Kasumi-1 (cell line): ENCODE data around the gene NHSL1.

ENCODE experiments used
- DNase-seq, 2 experiments: peaks; one replicate each; lab custom pipeline; 2025; lab: John Stamatoyannopoulos, UW

The NHSL1 gene, protein sequence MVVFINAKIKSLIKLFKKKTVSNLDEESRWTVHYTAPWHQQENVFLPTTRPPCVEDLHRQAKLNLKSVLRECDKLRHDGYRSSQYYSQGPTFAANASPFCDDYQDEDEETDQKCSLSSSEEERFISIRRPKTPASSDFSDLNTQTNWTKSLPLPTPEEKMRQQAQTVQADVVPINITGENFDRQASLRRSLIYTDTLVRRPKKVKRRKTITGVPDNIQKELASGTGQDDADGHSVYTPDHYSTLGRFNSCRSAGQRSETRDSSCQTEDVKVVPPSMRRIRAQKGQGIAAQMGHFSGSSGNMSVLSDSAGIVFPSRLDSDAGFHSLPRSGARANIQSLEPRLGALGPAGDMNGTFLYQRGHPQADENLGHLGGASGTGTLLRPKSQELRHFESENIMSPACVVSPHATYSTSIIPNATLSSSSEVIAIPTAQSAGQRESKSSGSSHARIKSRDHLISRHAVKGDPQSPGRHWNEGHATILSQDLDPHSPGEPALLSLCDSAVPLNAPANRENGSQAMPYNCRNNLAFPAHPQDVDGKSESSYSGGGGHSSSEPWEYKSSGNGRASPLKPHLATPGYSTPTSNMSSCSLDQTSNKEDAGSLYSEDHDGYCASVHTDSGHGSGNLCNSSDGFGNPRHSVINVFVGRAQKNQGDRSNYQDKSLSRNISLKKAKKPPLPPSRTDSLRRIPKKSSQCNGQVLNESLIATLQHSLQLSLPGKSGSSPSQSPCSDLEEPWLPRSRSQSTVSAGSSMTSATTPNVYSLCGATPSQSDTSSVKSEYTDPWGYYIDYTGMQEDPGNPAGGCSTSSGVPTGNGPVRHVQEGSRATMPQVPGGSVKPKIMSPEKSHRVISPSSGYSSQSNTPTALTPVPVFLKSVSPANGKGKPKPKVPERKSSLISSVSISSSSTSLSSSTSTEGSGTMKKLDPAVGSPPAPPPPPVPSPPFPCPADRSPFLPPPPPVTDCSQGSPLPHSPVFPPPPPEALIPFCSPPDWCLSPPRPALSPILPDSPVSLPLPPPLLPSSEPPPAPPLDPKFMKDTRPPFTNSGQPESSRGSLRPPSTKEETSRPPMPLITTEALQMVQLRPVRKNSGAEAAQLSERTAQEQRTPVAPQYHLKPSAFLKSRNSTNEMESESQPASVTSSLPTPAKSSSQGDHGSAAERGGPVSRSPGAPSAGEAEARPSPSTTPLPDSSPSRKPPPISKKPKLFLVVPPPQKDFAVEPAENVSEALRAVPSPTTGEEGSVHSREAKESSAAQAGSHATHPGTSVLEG (N-terminal part only)

DNA sequence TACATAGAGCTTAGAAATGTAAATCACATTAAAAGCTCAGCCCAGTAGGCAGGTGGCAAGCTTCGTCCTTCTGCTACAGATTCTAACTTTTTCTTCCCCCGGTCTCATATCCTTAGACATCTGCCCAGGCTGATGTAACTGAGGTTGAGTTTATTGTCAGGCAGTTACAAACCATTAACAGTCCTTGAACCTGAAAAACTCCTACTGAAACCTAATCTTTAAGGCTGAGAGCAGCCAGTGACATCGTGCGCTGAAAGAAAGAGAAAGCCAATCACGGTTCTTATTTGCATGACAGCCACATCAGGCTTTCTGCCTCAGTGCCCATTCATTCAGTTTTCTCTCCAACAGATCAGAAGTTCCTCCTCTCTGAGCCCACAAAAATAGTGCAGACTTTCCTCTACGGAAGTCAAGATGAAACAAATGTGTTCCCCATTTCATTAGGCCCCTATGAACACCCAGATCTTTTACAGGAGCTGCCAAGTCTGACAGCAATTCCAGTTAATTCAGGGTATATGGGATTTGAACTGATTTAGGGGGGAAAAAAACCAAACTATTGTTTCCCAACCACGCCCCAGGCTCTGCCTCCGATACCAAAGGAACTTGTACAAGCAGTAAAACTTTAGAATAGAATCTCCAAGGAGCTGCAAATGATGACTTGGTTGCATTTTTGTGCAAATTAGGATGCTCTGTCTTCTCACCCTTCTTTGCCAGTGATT, at the start of gene NHSL1:
Gene NHSL1, minus strand, starts transcription at position 192 of the 716 bp plus-strand sequence. CDS start 204 bp downstream, outside the sequence.
- DNase-seq: peak; percentile 87 to 89

DNA sequence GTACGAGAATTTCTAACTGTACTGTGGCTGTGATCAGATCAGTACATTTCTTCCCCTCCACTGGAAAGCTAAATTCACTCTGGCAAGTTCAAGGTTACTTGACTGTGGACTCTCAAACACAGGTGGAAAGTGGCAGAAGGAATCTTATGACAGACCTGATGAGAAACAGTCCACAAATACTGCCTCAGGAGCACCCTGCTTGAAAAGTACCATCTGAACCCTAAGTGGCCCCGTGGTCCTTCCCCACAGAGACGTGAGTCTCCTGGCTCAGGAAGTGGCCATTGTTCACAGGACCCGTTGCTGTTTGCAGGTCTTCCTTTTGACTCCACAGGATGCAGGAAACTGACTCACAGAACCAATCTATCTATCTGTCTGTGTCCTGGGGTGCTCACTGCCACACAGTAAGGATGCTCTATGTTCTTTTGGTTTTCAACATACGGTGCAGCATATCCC, 47.5 kb upstream of the NHSL1 start:
- DNase-seq: peak in 1 of 2 experiments; percentile 15

DNA sequence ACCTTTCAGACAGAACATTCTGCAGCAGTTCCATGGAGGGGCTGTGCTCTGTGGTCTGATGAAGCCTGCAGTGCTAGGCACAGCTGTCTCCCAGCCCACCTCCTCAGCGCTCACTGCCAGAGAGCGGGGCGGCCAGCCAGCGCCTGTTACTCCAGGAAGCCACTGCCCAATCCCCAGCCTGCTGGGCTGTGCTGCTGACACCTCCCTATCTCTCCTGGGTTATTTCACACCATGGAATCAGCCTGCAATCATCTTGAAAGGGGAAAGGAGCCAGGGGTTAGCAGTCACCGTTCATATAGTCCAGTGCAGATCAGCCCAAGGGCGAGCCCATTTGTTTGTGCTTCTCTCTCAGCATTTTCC, 46.3 kb upstream of the NHSL1 start:
- no peak for DNase-seq

GRCh38 chr6:138544501-138544900, 45.2 kb upstream of the NHSL1 start:
- no peak for DNase-seq

- DNase-seq: no peak
These were observed 44.4 kb upstream of the NHSL1 start for GRCh38 chr6:138543657-138544056.

- no peak for DNase-seq
These were observed 42.7 kb upstream of the NHSL1 start for GRCh38 chr6:138541823-138542481.

- DNase-seq: no peak
These were observed 41.2 kb upstream of the NHSL1 start for GRCh38 chr6:138540468-138540867.

DNA sequence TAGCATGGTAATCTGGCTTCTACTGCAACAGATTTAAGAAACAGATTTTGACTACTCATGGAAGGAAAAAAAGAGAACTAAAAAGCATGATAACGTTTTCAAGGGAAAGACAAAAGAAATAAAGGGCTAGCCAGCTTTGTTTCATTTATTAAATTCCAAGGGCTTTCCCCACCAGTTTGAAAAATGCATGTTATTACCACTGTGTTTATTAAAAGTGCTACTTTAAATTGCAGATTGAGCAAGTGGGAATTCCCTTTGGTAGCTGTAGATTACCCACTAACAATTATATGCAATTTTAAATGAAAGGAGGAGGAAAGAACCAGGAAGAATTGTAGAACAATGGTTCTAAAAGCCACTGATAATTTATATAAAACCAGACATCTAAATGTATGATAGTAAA, 40.6 kb upstream of the NHSL1 start:
- no peak for DNase-seq

GRCh38 chr6:138538390-138539031, 39.2 kb upstream of the NHSL1 start:
- DNase-seq: no peak

DNA sequence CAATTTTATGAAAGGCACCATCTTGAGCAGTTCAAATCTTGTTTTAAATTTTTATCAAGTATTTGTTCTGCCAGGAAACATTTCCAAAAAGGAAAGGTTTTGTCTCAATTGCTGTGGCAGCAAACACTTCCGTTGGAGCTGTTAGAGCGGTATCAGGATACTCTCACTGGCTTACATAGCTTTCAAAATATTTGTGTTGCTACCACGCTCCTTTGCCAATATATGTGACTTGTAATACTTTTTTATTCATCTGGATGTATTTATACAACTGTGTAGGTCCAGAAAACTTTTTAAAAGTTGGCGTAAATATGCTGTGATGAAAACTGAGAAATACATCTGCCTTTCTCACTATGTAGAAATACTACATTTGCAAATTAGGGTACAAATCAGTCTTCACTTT, 37.8 kb upstream of the NHSL1 start:
- no peak for DNase-seq

- DNase-seq: no peak
These were observed 36.6 kb upstream of the NHSL1 start for GRCh38 chr6:138535728-138536455.

DNA sequence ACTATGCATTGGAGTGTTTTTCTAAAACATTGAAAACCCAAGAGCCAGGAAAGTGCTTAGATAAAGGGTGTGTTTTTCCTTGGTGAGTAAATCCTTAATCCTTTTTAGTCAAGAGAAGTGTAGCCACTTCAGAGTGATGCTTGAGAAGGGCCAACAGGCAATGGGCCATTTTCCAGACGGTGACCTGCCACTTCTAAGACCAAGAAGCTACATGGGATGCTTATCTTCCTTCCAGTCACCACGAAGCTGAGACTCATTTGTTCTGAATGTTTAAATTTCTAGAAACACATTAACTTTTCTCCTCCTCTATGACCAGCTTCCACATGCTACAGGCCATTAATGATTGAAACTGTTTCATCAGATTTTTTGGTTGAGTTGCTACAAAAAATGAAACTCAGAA, 34.4 kb upstream of the NHSL1 start:
- no peak for DNase-seq

DNA sequence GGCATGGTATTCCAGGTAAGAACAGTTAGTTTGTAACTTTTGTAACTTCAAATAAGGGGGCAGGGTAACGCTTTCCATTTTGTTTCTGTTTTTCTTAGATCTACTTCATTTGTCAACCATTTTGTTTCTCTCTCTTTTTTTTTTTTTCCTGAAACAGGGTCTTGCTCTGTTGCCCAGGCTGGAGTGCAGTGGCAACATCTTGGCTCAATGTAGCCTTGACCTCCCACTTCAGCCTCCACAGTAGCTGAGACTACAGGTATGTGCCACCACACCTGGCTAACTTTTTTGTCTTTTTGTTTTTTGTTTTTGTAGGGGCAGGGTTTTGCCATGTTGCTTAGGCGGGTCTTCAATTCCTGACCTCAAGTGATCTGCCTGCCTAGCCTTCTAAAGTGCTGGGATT, 32.1 kb upstream of the NHSL1 start:
- no peak for DNase-seq

GRCh38 chr6:138529478-138529877, 30.2 kb upstream of the NHSL1 start:
- DNase-seq: peak; percentile 62 to 63

- DNase-seq: no peak
These were observed 29.7 kb upstream of the NHSL1 start for GRCh38 chr6:138528956-138529355.

DNA sequence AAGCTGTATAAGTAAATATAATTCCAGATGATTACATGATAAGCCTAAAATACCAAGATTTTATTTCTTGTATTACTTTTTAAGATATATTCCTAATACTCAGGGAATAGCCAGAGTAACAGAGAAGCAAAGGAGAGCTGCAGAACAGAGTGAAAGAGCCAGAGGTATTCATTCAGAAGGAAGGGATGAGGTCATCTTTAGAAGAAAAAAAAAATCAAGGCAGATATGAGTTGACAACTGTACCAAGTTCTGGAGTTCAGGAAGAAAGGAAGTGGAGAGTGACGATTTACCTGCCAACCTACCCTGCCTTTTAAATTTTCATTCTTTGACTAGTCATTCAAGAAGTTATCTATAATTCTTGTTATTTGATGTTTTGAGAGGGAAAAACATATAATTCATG, 28.8 kb upstream of the NHSL1 start:
- no peak for DNase-seq

DNA sequence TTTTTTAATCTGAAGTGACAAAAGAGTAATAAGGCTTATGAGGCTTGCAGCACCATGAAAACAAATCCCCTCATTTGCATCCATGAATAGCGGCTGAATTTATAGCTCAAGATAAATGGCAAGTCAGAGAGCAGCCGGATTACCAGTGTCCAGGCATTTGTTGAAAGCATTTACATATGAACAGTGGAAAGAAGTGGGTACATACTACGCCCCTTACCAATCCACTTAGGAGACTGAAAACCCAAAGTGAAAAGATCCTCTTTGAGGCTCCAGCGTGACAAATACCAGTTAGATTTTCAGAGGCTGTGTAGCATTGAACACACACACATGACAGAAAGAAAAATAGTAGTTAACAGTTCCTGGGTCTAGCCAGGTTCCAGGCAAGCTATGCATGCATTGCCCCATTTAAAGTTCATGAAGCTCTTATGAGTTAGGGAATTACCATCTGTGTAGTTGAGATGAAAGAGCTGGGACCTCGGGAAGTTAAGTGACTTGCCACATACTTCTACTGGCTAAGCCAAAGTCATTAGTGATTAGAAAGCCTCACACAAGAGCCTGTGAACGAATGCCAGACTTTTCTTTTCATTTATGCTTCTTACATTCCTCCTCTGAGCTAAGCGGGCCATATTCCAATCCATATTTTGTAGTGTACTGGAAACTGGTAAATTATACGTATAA, 28.3 kb upstream of the NHSL1 start:
- no peak for DNase-seq

GRCh38 chr6:138526822-138527235, 27.5 kb upstream of the NHSL1 start:
- no peak for DNase-seq

DNA sequence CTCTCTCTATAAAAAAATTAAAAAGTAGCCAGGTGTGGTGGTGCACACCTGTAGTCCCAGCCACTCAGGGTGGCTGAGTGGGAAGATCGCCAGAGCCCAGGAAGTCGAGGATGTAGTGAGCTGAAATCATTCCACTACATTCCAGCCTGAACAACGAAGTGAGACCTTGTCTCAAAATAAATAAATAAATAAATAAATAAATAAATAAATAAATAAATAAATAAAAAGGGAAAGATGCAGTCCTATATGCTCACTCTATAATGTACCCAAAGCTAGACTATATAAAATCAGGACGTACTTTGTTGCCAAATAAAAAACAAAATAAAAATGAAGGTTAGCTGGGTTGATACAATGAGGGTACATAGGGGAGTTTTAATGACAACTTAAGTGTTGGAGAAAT, 26.1 kb upstream of the NHSL1 start:
- DNase-seq: no peak
